Pons (tissue), 1 donor: Measurements from ENCODE around the gene GNPDA1.
A peak's percentile ranks its signal among the peaks of the same experiment; 100 is the strongest.

Experiments used
- DNase-seq: peaks from one replicate; pipeline ENCODE4 v3.0.0-alpha.2; 2016; ENCODE audit warnings: low spot score

The GNPDA1 gene

GRCh38 chr5:141954194-141954593 is 58.6 kb downstream of the GNPDA1 start:
- DNase-seq: peak; percentile 51

- DNase-seq: no peak
These were observed 60.8 kb downstream of the GNPDA1 start for GRCh38 chr5:141952020-141952419.

GRCh38 chr5:141951332-141951781 is 61.5 kb downstream of the GNPDA1 start:
- DNase-seq: no peak
